ENCODE measurements around the gene CTTN. TPM values are rescaled to one million over a fixed set of nuclear protein-coding genes. Genes with fewer than 3 reads are reported as not detected.
A peak's percentile ranks its signal among the peaks of the same experiment; 100 is the strongest.
"Not testable (repeated sequence)": the region's sequence is repeated elsewhere in the genome, so short reads cannot be mapped to it uniquely, and the experiment has no call there.

CTTN gene
- polyA plus RNA-seq, 6 donors from 2014 or later = 0.13 to 1.1 (median 0.81) TPM; not detected in 2

GRCh38 chr11:70405679-70406395 lies 7.5 kb downstream of the CTTN start:
- H3K4me3 Mint-ChIP-seq = no peak overlapping the region
- no peaks in the 10 kb centered on the region for H3K36me3 Mint-ChIP-seq
- H3K27me3 Mint-ChIP-seq = peaks cover 29 to 45% (median 39%) of the 10 kb centered on the region in 3 donors
- peaks cover 0 to 2% (median 0%) of the 10 kb centered on the region in 7 donors for H3K9me3 Mint-ChIP-seq
- ATAC-seq (ENCODE audit: low read depth in 2 of 2) = no peak
- no peak for DNase-seq
- peaks cover 0 to 3% (median 0%) of the 10 kb centered on the region in 3 donors for H3K4me1 Mint-ChIP-seq
- no peak overlapping the region for H3K27ac Mint-ChIP-seq

DNA sequence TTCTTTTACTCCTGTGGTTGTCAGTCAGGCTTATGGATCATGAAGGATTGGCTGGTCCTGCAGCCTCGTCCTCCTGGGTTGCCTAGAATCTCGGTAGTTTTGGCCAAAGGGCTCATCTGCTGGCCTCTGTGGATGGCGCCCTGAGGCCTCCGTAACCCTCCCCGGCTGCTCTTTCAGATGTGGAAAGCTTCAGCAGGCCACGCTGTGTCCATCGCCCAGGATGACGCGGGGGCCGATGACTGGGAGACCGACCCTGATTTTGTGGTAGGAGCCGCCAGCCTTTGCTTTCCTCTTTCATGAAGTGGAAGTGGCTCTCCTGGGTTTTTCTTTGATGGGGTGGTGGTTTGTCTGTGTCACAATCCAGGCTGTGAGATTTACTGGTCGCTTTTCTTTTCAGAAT lies 8.8 kb downstream of the CTTN start:
- Mint-ChIP-seq H3K9me3 (peaks cover 0 to 3% (median 0%) of the 10 kb centered on the region in 7 donors), H3K27me3 (peaks cover 41 to 58% (median 44%) of the 10 kb centered on the region in 3 donors), H3K4me3 (no peak overlapping the region), H3K4me1 (peaks cover 0 to 3% (median 0%) of the 10 kb centered on the region in 3 donors), H3K27ac (no peak overlapping the region), H3K36me3 (no peaks in the 10 kb centered on the region)
- ATAC-seq (ENCODE audit: low read depth in 2 of 2) (no peak), DNase-seq (no peak)

DNA sequence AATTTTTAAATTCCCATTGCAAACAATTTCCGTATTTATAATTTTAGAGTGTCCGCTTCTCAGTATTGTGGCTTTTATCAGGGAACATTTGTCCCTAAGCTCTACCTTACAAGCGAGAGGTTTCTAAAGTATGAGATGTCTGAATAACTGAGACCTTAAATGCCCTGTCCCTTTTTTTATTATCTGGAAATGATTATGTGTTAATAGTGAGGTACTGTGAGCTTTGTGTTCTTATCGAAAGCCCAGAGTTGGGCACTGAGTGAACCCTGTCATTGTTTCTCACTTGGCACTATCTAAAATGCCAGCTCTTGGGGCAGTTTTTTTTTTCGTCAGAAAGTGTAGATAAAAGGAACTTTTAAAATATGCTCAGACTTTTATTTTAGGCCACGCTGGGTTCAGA lies 9.5 kb downstream of the CTTN start:
- Mint-ChIP-seq H3K9me3 (peaks cover 0 to 3% (median 0%) of the 10 kb centered on the region in 7 donors), H3K4me3 (no peak overlapping the region), H3K27me3 (peaks cover 41 to 65% (median 46%) of the 10 kb centered on the region in 3 donors), H3K4me1 (peaks cover 0 to 3% (median 0%) of the 10 kb centered on the region in 3 donors), H3K27ac (no peak overlapping the region), H3K36me3 (no peaks in the 10 kb centered on the region)
- no peak for ATAC-seq (ENCODE audit: low read depth in 2 of 2)
- DNase-seq = no peak

GRCh38 chr11:70408326-70408725 lies 10.0 kb downstream of the CTTN start:
- not testable (repeated sequence) for H3K9me3 Mint-ChIP-seq; H3K4me1 Mint-ChIP-seq; ATAC-seq (ENCODE audit: low read depth in 2 of 2); DNase-seq; H3K36me3 Mint-ChIP-seq; H3K4me3 Mint-ChIP-seq; H3K27ac Mint-ChIP-seq
- peaks cover 45 to 70% (median 51%) of the 10 kb centered on the region in 3 donors for H3K27me3 Mint-ChIP-seq

GRCh38 chr11:70409437-70409836 lies 11.1 kb downstream of the CTTN start:
- Mint-ChIP-seq H3K36me3 (no peaks in the 10 kb centered on the region), H3K4me1 (peaks cover 0 to 3% (median 0%) of the 10 kb centered on the region in 3 donors), H3K27ac (no peak overlapping the region), H3K4me3 (peak overlapping the region in 1 of 8 donors; percentile 12), H3K9me3 (peaks cover 0 to 3% (median 0%) of the 10 kb centered on the region in 7 donors), H3K27me3 (peaks cover 41 to 69% (median 55%) of the 10 kb centered on the region in 3 donors)
- DNase-seq (no peak), ATAC-seq (ENCODE audit: low read depth in 2 of 2) (no peak)

DNA sequence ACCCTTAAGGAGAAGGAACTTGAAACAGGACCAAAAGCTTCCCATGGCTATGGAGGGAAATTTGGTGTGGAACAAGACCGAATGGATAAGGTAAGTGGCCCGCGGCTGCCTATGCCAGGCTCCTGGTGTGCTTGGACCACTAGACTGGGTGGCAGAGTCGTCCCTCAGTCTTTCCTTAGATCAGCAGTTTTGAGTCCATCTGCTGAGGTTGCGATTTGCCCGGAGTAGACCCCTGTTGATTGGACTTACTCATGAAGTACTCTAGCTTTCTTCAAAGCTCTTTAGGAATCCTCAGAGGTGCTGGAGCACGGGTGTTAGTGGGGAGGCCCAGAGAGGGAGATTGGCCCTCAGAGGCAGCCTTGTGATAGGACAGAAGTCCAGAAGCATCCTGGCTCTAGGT lies 11.5 kb downstream of the CTTN start:
- no peak overlapping the region for H3K4me3 Mint-ChIP-seq
- H3K27me3 Mint-ChIP-seq = peaks cover 45 to 71% (median 59%) of the 10 kb centered on the region in 3 donors
- no peaks in the 10 kb centered on the region for H3K36me3 Mint-ChIP-seq
- DNase-seq (no peak), ATAC-seq (ENCODE audit: low read depth in 2 of 2) (no peak)
- peaks cover 0 to 3% (median 0%) of the 10 kb centered on the region in 7 donors for H3K9me3 Mint-ChIP-seq
- no peak overlapping the region for H3K27ac Mint-ChIP-seq
- peaks cover 0 to 3% (median 0%) of the 10 kb centered on the region in 3 donors for H3K4me1 Mint-ChIP-seq

- H3K9me3 Mint-ChIP-seq = peaks cover 0 to 3% (median 0%) of the 10 kb centered on the region in 7 donors
- peaks cover 47 to 72% (median 57%) of the 10 kb centered on the region in 3 donors for H3K27me3 Mint-ChIP-seq
- H3K27ac Mint-ChIP-seq = no peak overlapping the region
- peaks cover 0 to 3% (median 0%) of the 10 kb centered on the region in 3 donors for H3K4me1 Mint-ChIP-seq
- no peak for DNase-seq
- H3K4me3 Mint-ChIP-seq = no peak overlapping the region
- no peak for ATAC-seq (ENCODE audit: low read depth in 2 of 2)
- no peaks in the 10 kb centered on the region for H3K36me3 Mint-ChIP-seq
Measured at GRCh38 chr11:70410276-70411205, 12.2 kb downstream of the CTTN start.

- H3K27ac Mint-ChIP-seq = no peak overlapping the region
- no peak for ATAC-seq (ENCODE audit: low read depth in 2 of 2)
- DNase-seq = no peak
- no peak overlapping the region for H3K4me3 Mint-ChIP-seq
- H3K4me1 Mint-ChIP-seq = peaks cover 0 to 7% (median 6%) of the 10 kb centered on the region in 3 donors
- H3K36me3 Mint-ChIP-seq = no peaks in the 10 kb centered on the region
- H3K27me3 Mint-ChIP-seq = peaks cover 55 to 85% (median 66%) of the 10 kb centered on the region in 3 donors
- H3K9me3 Mint-ChIP-seq = peaks cover 0 to 3% (median 0%) of the 10 kb centered on the region in 7 donors
Measured at GRCh38 chr11:70411713-70412452, 13.6 kb downstream of the CTTN start.

- peaks cover 50 to 86% (median 69%) of the 10 kb centered on the region in 3 donors for H3K27me3 Mint-ChIP-seq
- peaks cover 0 to 3% (median 0%) of the 10 kb centered on the region in 7 donors for H3K9me3 Mint-ChIP-seq
Measured at GRCh38 chr11:70413151-70413550, 14.8 kb downstream of the CTTN start.

GRCh38 chr11:70414341-70415100 lies 16.2 kb downstream of the CTTN start:
- DNase-seq = no peak
- Mint-ChIP-seq H3K9me3 (peaks cover 0 to 3% (median 0%) of the 10 kb centered on the region in 7 donors), H3K4me1 (peaks cover 0 to 6% (median 4%) of the 10 kb centered on the region in 3 donors), H3K27me3 (peaks cover 43 to 80% (median 65%) of the 10 kb centered on the region in 3 donors), H3K27ac (no peak overlapping the region), H3K36me3 (no peaks in the 10 kb centered on the region), H3K4me3 (no peak overlapping the region)
- no peak for ATAC-seq (ENCODE audit: low read depth in 2 of 2)

More at GRCh38 chr11:70413151-70413550, 14.8 kb downstream of the CTTN start:
- Mint-ChIP-seq H3K4me1 (peaks cover 0 to 7% (median 6%) of the 10 kb centered on the region in 3 donors), H3K36me3 (no peaks in the 10 kb centered on the region), H3K4me3 (no peak overlapping the region), H3K27ac (no peak overlapping the region)
- ATAC-seq (ENCODE audit: low read depth in 2 of 2) (no peak), DNase-seq (no peak)

GRCh38 chr11:70415191-70415590 lies 16.9 kb downstream of the CTTN start:
- H3K36me3 Mint-ChIP-seq = no peaks in the 10 kb centered on the region
- H3K27ac Mint-ChIP-seq = no peak overlapping the region
- DNase-seq (no peak), ATAC-seq (ENCODE audit: low read depth in 2 of 2) (no peak)
- peaks cover 45 to 78% (median 64%) of the 10 kb centered on the region in 3 donors for H3K27me3 Mint-ChIP-seq
- no peak overlapping the region for H3K4me3 Mint-ChIP-seq
- H3K9me3 Mint-ChIP-seq = peaks cover 0 to 3% (median 0%) of the 10 kb centered on the region in 7 donors
- peaks cover 0 to 6% (median 4%) of the 10 kb centered on the region in 3 donors for H3K4me1 Mint-ChIP-seq

All from naive B cell (primary cell).